HEK293T (cell line): ENCODE results near the gene NCEH1.

Source experiments
- CTCF ChIA-PET: fragments of 350-600 bp; formaldehyde crosslinking; extraction: SDS; loops from one replicate; lab custom pipeline; 2021; ENCODE audit warnings: antibody characterized with exemption, inconsistent platforms; lab: Yijun Ruan, JAX
- POLR2A ChIA-PET: fragments of 350-600 bp; formaldehyde crosslinking; extraction: SDS; loops from one replicate; lab custom pipeline; 2020; ENCODE audit warnings: antibody characterized with exemption, inconsistent platforms; lab: Yijun Ruan, JAX
- DNase-seq: peaks from one replicate; pipeline ENCODE4 v3.0.0; 2012; ENCODE audit warnings: mixed read lengths; ENCODE audit errors: extremely low spot score
- ARNT ChIP-seq: fragments of 450-650 bp; IDR thresholded peaks from 2 replicates; pipeline ENCODE4 v1.6.1; 2017; ENCODE audit warnings: mild to moderate bottlenecking
- BHLHE40 ChIP-seq: fragments of 450-650 bp; IDR thresholded peaks from 2 replicates; pipeline ENCODE4 v1.6.1; 2016; ENCODE audit warnings: mild to moderate bottlenecking, moderate library complexity, borderline replicate concordance
- CTBP1 ChIP-seq: fragments of 450-650 bp; IDR thresholded peaks from 2 replicates; pipeline ENCODE4 v1.6.1; 2016; ENCODE audit warnings: borderline replicate concordance
- ELF4 ChIP-seq: fragments of 450-650 bp; IDR thresholded peaks from 2 replicates; pipeline ENCODE4 v1.6.1; 2017; ENCODE audit warnings: antibody characterized with exemption
- FOXA1 ChIP-seq: fragments of 450-650 bp; IDR thresholded peaks from 2 replicates; pipeline ENCODE4 v1.6.1; 2016; ENCODE audit warnings: mild to moderate bottlenecking
- FOXK2 ChIP-seq: fragments of 450-650 bp; IDR thresholded peaks from 2 replicates; pipeline ENCODE4 v1.6.1; 2016; ENCODE audit warnings: mild to moderate bottlenecking
- FOXM1 ChIP-seq: fragments of 450-650 bp; IDR thresholded peaks from 2 replicates; pipeline ENCODE4 v1.6.1; 2017; ENCODE audit warnings: mild to moderate bottlenecking, borderline replicate concordance
- HDGF ChIP-seq: fragments of 450-650 bp; IDR thresholded peaks from 2 replicates; pipeline ENCODE4 v1.6.1; 2017; ENCODE audit warnings: antibody characterized with exemption, borderline replicate concordance
- L3MBTL2 ChIP-seq: fragments of 450-650 bp; conservative IDR thresholded peaks from 2 replicates; pipeline ENCODE4 v1.6.1; 2016; ENCODE audit warnings: mild to moderate bottlenecking
- LEF1 ChIP-seq: fragments of 450-650 bp; IDR thresholded peaks from 2 replicates; pipeline ENCODE4 v1.6.1; 2017; ENCODE audit warnings: mild to moderate bottlenecking, borderline replicate concordance
- NFRKB ChIP-seq: fragments of 450-650 bp; IDR thresholded peaks from 2 replicates; pipeline ENCODE4 v1.6.1; 2016; ENCODE audit warnings: mild to moderate bottlenecking, moderate library complexity
- SP1 ChIP-seq: fragments of 450-650 bp; IDR thresholded peaks from 2 replicates; pipeline ENCODE4 v1.6.1; 2017
- SUZ12 ChIP-seq: fragments of 450-650 bp; IDR thresholded peaks from 2 replicates; pipeline ENCODE4 v1.6.1; 2016; ENCODE audit warnings: mild to moderate bottlenecking
- TARDBP ChIP-seq: fragments of 450-650 bp; IDR thresholded peaks from 2 replicates; pipeline ENCODE4 v1.6.1; 2016
- ZNF384 ChIP-seq: fragments of 450-650 bp; IDR thresholded peaks from 2 replicates; pipeline ENCODE4 v1.6.1; 2016
- TF ChIP-seq, protein P1 (sequence below): fragments of 450-650 bp; IDR thresholded peaks from 2 replicates; pipeline ENCODE4 v1.6.1; 2016

The NCEH1 gene

DNA sequence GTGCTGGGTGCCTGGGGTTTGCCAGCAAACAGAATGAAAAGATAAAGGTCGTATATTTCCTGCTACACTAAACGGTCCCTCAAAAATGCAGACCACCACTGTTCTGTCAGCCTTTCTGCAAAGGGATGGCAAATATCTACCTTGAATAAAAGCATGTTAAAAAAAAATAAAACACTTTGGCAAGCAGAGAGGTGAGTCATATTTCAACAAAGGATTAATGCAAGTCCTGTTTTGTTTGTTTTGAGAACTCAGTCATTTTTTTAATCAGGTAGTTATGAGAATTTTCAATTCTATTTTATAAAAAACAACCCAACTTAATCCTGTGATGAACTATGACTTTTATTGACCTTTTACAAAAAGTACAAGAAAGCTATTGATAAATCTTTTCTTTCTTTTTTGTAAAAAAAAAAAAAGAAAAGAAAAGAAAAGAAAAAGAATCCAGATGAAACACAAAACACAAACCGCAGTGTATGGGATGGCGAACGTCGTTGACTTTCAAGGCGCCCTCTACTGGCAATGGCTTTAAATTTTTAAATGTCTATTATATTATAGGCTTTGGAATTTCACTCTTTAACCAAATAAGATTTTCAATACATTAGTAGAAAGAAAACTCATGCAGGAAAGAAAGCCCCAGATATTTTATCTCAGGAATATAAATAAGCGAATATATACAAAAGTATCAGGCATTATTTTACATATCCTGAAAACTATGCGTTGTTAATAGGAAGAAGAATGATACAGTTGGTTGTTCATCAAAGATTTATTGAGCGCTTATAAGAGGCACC lies 87.8 kb downstream of the NCEH1 start:
- no peak for TF ChIP-seq ARNT
- no peak for TF ChIP-seq FOXK2
- no peak for TF ChIP-seq TARDBP
- TF ChIP-seq NFRKB: no peak
- no peak for TF ChIP-seq BHLHE40
- TF ChIP-seq, protein P1, sequence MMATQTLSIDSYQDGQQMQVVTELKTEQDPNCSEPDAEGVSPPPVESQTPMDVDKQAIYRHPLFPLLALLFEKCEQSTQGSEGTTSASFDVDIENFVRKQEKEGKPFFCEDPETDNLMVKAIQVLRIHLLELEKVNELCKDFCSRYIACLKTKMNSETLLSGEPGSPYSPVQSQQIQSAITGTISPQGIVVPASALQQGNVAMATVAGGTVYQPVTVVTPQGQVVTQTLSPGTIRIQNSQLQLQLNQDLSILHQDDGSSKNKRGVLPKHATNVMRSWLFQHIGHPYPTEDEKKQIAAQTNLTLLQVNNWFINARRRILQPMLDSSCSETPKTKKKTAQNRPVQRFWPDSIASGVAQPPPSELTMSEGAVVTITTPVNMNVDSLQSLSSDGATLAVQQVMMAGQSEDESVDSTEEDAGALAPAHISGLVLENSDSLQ: no peak
- no peak for TF ChIP-seq HDGF
- TF ChIP-seq FOXM1: no peak
- TF ChIP-seq ZNF384: no peak
- no peak for TF ChIP-seq CTBP1
- TF ChIP-seq L3MBTL2: no peak
- no peak for TF ChIP-seq SUZ12
- TF ChIP-seq FOXA1: no peak
- no peak for TF ChIP-seq ELF4
- no peak for TF ChIP-seq SP1
- TF ChIP-seq LEF1: no peak
- ChIA-PET CTCF (interaction anchor here (0.6 to 0.9 kb wide), 7 partner anchors 9 to 1288 kb away, joined by 3 to 7 read pairs (median 3); no protein-coding TSS in a partner anchor), POLR2A (no interaction called here)
- DNase-seq: peak; percentile 34

DNA sequence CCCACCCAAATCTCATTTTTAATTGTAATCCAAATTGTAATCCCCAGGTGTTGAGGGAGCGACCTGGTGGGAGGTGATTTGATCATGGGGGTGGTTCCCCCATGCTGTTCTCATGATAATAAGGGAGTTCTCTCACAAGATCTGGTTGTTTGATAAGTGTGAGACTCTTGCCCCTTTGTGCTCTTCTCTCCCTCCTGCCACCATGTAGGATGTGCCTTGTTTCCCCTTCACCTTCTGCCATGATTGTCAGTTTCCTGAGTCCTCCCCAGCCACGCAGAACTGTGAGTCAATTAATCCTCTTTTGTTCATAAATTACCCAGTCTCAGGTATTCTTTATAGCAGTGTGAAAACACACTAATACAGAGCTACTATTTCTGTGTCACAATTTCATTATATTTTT lies 88.7 kb downstream of the NCEH1 start:
- DNase-seq: no peak
- TF ChIP-seq BHLHE40 (no peak), FOXA1 (no peak), FOXM1 (no peak), TARDBP (no peak), SP1 (no peak), ZNF384 (no peak)
- POLR2A ChIA-PET: no interaction called here
- CTCF ChIA-PET: interaction anchor here (0.9 kb wide), 1 partner anchor 15 kb away, joined by 3 read pairs; no protein-coding TSS in a partner anchor

DNA sequence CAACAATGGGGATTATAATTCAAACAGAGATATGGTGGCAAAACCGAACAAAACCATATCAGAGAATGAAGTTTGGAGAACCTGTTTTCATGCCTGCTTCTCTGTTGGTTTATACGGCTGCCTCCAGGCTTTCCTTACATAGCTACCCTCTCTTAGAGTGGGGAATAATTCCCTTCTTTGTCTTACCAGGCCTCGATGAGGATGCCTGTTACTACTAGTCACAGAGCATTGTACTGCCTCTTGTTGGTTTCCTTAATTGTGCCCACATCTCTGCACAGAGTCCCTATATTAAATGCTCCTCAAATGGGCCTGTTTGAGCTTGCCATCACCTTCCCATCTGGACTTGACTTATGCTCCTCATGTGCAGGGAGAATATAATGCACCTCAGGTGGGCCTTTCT lies 92.9 kb downstream of the NCEH1 start:
- TF ChIP-seq FOXM1: no peak
- ChIA-PET CTCF (no interaction called here), POLR2A (no interaction called here)
- no peak for DNase-seq

DNA sequence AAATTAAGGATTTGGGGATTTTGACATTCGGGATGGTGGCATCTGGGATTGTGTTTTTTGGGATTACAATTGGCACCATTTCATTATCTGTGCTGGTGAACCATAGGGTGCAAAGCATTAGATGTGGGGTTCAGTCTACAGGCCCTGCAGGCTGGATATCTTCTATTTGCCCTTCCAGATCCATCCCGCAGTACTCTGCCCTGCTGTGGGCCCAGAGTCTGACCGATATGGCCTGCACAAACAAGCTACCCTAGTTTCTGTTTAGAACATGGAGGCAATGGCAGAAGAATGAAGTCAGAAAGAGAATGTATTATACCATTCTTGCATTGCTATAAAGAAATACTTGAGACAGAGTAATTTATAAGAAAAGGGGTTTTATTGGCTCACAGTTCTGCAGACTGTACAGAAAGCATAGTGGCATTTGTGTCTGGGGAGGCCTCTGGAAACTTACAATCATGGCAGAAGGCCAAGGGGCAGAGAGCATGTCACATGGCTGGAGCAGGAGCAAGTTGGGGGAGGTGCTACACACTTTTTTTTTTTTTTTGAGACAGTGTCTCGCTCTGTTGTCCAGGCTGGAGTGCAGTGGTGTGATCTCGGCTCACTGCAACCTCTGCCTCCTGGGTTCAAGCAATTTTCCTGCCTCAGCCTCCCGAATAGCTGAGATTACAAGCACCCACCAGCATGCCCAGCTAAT lies 93.7 kb downstream of the NCEH1 start:
- no peak for DNase-seq
- POLR2A ChIA-PET: no interaction called here
- CTCF ChIA-PET: no interaction called here
- no peak for TF ChIP-seq SP1
- no peak for TF ChIP-seq TARDBP
- TF ChIP-seq SUZ12: no peak
- TF ChIP-seq ELF4: no peak
- TF ChIP-seq NFRKB: no peak

DNA sequence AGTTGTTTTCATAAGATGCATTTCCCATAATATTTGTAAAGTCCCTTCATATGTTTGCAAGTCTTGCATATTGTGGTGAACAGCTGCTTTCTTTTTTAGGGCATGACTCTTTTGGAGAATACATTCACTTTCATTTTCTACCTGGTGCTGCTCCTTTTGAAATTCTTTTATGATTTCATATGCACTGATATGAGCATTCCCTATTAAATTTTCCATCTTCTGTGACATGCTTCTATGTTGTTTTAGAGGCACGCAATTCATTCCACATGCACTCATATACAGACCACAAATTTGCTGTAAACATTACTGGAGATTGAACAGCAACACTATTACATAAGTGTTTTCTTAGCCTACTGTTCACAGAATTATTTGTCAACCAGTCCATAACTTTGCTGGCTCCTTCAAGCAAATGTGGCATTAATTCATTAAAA lies 94.8 kb downstream of the NCEH1 start:
- CTCF ChIA-PET: no interaction called here
- POLR2A ChIA-PET: no interaction called here
- TF ChIP-seq BHLHE40 (no peak), SUZ12 (no peak), NFRKB (no peak), FOXA1 (no peak), ARNT (no peak), L3MBTL2 (no peak), CTBP1 (no peak), FOXM1 (no peak), LEF1 (no peak), FOXK2 (no peak), SP1 (no peak), TARDBP (no peak), HDGF (no peak), ELF4 (no peak), ZNF384 (no peak)
- TF ChIP-seq, protein P1: no peak
- no peak for DNase-seq

DNA sequence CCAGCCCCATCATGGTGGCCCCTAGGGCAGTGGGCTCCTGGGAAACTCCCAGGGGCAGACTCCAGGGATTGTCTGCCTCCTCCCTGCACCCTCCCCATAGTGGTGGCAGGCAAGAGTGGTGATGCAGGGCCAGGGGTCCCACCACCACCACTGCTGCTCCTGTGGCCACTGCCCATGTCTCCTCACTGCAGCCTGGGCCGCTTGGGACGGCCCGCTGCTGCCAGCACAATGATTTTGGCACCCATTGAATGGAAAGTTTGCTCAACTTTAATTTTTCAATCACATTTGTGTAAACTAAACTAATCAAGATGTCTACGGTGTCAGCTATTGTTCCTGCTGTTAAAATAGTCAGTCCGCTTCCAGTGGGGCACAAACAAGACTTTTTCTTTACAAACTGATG lies 95.6 kb downstream of the NCEH1 start:
- ChIA-PET CTCF (no interaction called here), POLR2A (no interaction called here)
- no peak for DNase-seq
- no peak for TF ChIP-seq ELF4
- TF ChIP-seq ARNT: no peak
- no peak for TF ChIP-seq L3MBTL2
- TF ChIP-seq FOXM1: no peak
- TF ChIP-seq FOXK2: no peak
- TF ChIP-seq, protein P1: no peak
- no peak for TF ChIP-seq SUZ12
- no peak for TF ChIP-seq CTBP1
- no peak for TF ChIP-seq NFRKB
- TF ChIP-seq ZNF384: no peak
- TF ChIP-seq SP1: no peak
- no peak for TF ChIP-seq FOXA1
- TF ChIP-seq BHLHE40: no peak
